ENCODE results near the gene SDK2. TPM values are rescaled to one million over a fixed set of nuclear protein-coding genes. Genes with fewer than 3 reads are reported as not detected.

Gene SDK2
- polyA plus RNA-seq, 2 donors, result 0.29 to 0.55 TPM

- Histone ChIP-seq H3K27ac (ENCODE audit: low read depth in 2 of 2, low read length in 1 of 2) (no peak overlapping the region), H3K4me3 (ENCODE audit: low read depth in 1 of 2, low read length in 2 of 2) (no peak overlapping the region), H3K36me3 (ENCODE audit: control insufficient read depth in 2 of 2, insufficient read depth in 2 of 2, low read length in 1 of 2) (no peaks in the 10 kb centered on the region), H3K27me3 (ENCODE audit: control insufficient read depth in 1 of 2, insufficient read depth in 2 of 2, low read length in 2 of 2) (no peaks in the 10 kb centered on the region), H3K9me3 (ENCODE audit: control insufficient read depth in 2 of 2, insufficient read depth in 1 of 2, low read depth in 1 of 2, low read length in 1 of 2) (no peaks in the 10 kb centered on the region), H3K4me1 (ENCODE audit: control insufficient read depth in 2 of 2, insufficient read depth in 2 of 2, low read length in 1 of 2) (no peaks in the 10 kb centered on the region)
- 88% methylated on average over 5 of the region's 5 CpGs for WGBS, 2 donors
Observed at GRCh38 chr17:73609060-73609459, 35.2 kb downstream of the SDK2 start.

DNA sequence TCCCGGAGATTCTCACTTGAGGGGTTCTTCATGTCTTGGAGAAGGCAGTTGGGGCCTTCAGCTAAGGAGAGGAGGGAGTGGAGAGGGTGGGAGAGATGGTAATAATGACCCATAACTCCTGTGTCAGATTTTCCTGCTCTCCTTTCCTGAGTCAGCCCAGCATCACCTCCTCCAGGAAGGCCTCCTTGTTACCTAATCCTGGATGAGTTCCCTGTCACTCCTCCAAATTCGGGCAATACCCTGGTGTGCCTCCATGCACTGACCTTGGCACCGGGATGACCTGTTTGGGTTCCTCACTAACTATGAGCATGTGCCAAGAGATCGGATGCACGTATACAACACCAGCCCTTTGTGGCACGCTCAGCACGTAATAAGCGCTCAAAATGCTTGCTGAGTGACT is 38.8 kb downstream of the SDK2 start:
- H3K9me3 ChIP-seq (ENCODE audit: control insufficient read depth in 2 of 2, insufficient read depth in 1 of 2, low read depth in 1 of 2, low read length in 1 of 2), result no peaks in the 10 kb centered on the region
- H3K4me3 ChIP-seq (ENCODE audit: low read depth in 1 of 2, low read length in 2 of 2), result no peak overlapping the region
- H3K36me3 ChIP-seq (ENCODE audit: control insufficient read depth in 2 of 2, insufficient read depth in 2 of 2, low read length in 1 of 2), result no peaks in the 10 kb centered on the region
- no peaks in the 10 kb centered on the region for H3K27me3 ChIP-seq (ENCODE audit: control insufficient read depth in 1 of 2, insufficient read depth in 2 of 2, low read length in 2 of 2)
- WGBS, 2 donors, result 89 to 90% methylated on average over 8 of the region's 8 CpGs
- H3K4me1 ChIP-seq (ENCODE audit: control insufficient read depth in 2 of 2, insufficient read depth in 2 of 2, low read length in 1 of 2), result no peaks in the 10 kb centered on the region
- no peak overlapping the region for H3K27ac ChIP-seq (ENCODE audit: low read depth in 2 of 2, low read length in 1 of 2)

DNA sequence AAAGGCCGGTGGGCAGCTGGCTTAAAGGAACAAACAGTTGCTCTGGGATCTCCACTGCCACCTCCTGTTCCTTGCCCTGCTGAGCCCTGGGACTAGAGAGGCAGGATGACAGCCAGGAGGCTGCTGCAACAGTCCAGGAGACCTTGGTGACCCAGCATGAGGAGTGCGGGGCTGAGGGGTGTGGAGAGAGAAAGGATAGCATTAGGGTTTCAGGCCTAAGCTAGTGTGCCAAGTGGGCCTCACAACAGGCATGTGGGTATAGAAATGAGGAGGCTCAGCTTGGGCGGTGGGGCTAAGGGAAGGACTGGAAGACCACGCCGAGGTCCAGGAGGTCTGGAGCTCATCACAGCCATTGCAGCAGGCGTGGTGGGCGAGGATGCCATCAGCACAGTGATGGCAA is 39.8 kb downstream of the SDK2 start:
- H3K4me3 ChIP-seq (ENCODE audit: low read depth in 1 of 2, low read length in 2 of 2), result no peak overlapping the region
- no peaks in the 10 kb centered on the region for H3K36me3 ChIP-seq (ENCODE audit: control insufficient read depth in 2 of 2, insufficient read depth in 2 of 2, low read length in 1 of 2)
- H3K9me3 ChIP-seq (ENCODE audit: control insufficient read depth in 2 of 2, insufficient read depth in 1 of 2, low read depth in 1 of 2, low read length in 1 of 2), result no peaks in the 10 kb centered on the region
- no peak overlapping the region for H3K27ac ChIP-seq (ENCODE audit: low read depth in 2 of 2, low read length in 1 of 2)
- WGBS, 2 donors, result 84 to 93% methylated on average over 7 of the region's 7 CpGs
- H3K27me3 ChIP-seq (ENCODE audit: control insufficient read depth in 1 of 2, insufficient read depth in 2 of 2, low read length in 2 of 2), result no peaks in the 10 kb centered on the region
- H3K4me1 ChIP-seq (ENCODE audit: control insufficient read depth in 2 of 2, insufficient read depth in 2 of 2, low read length in 1 of 2), result no peaks in the 10 kb centered on the region

- 84 to 85% methylated on average over 20 of the region's 20 CpGs for WGBS, 2 donors
- Histone ChIP-seq H3K4me1 (ENCODE audit: control insufficient read depth in 2 of 2, insufficient read depth in 2 of 2, low read length in 1 of 2) (no peaks in the 10 kb centered on the region), H3K27me3 (ENCODE audit: control insufficient read depth in 1 of 2, insufficient read depth in 2 of 2, low read length in 2 of 2) (no peaks in the 10 kb centered on the region), H3K9me3 (ENCODE audit: control insufficient read depth in 2 of 2, insufficient read depth in 1 of 2, low read depth in 1 of 2, low read length in 1 of 2) (no peaks in the 10 kb centered on the region), H3K27ac (ENCODE audit: low read depth in 2 of 2, low read length in 1 of 2) (no peak overlapping the region), H3K4me3 (ENCODE audit: low read depth in 1 of 2, low read length in 2 of 2) (no peak overlapping the region), H3K36me3 (ENCODE audit: control insufficient read depth in 2 of 2, insufficient read depth in 2 of 2, low read length in 1 of 2) (no peaks in the 10 kb centered on the region)
Observed at GRCh38 chr17:73603971-73604370, 40.3 kb downstream of the SDK2 start.

GRCh38 chr17:73600103-73600871 is 44.0 kb downstream of the SDK2 start:
- no peak overlapping the region for H3K27ac ChIP-seq (ENCODE audit: low read depth in 2 of 2, low read length in 1 of 2)
- H3K9me3 ChIP-seq (ENCODE audit: control insufficient read depth in 2 of 2, insufficient read depth in 1 of 2, low read depth in 1 of 2, low read length in 1 of 2), result no peaks in the 10 kb centered on the region
- no peaks in the 10 kb centered on the region for H3K27me3 ChIP-seq (ENCODE audit: control insufficient read depth in 1 of 2, insufficient read depth in 2 of 2, low read length in 2 of 2)
- no peaks in the 10 kb centered on the region for H3K36me3 ChIP-seq (ENCODE audit: control insufficient read depth in 2 of 2, insufficient read depth in 2 of 2, low read length in 1 of 2)
- no peak overlapping the region for H3K4me3 ChIP-seq (ENCODE audit: low read depth in 1 of 2, low read length in 2 of 2)
- WGBS, 2 donors, result 63 to 69% methylated on average over 16 of the region's 16 CpGs
- peaks cover 0 to 3% of the 10 kb centered on the region in 2 donors for H3K4me1 ChIP-seq (ENCODE audit: control insufficient read depth in 2 of 2, insufficient read depth in 2 of 2, low read length in 1 of 2)

- H3K27ac ChIP-seq (ENCODE audit: low read depth in 2 of 2, low read length in 1 of 2), result no peak overlapping the region
- H3K9me3 ChIP-seq (ENCODE audit: control insufficient read depth in 2 of 2, insufficient read depth in 1 of 2, low read depth in 1 of 2, low read length in 1 of 2), result no peaks in the 10 kb centered on the region
- whole genome bisulfite sequencing, 2 donors, result 56 to 72% methylated on average over 3 of the region's 3 CpGs
- no peaks in the 10 kb centered on the region for H3K36me3 ChIP-seq (ENCODE audit: control insufficient read depth in 2 of 2, insufficient read depth in 2 of 2, low read length in 1 of 2)
- H3K27me3 ChIP-seq (ENCODE audit: control insufficient read depth in 1 of 2, insufficient read depth in 2 of 2, low read length in 2 of 2), result no peaks in the 10 kb centered on the region
- peaks cover 0 to 3% of the 10 kb centered on the region in 2 donors for H3K4me1 ChIP-seq (ENCODE audit: control insufficient read depth in 2 of 2, insufficient read depth in 2 of 2, low read length in 1 of 2)
- H3K4me3 ChIP-seq (ENCODE audit: low read depth in 1 of 2, low read length in 2 of 2), result no peak overlapping the region
Observed at GRCh38 chr17:73599599-73599998, 44.6 kb downstream of the SDK2 start.

DNA sequence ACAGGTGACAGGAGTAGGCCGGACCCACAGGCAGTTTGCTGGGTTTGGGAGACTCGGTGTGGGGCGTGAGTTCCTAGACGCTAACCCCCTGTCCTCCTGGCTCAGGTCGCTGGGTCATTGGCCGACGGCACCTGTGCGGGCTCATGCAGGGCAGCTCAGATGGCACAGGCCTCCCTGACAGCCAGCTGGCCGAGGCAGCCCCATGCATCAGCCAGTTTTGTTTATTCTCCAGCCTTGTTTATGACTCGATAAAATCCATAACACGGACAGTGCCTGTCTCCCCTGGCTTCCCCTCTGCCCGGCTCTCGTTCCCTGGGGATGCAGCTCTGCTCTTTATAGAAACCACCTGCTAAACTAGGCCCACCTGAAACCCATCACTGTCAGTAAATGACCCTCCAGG is 46.0 kb downstream of the SDK2 start:
- 85% methylated on average over 13 of the region's 13 CpGs for WGBS, 2 donors

GRCh38 chr17:73595931-73596330 is 48.3 kb downstream of the SDK2 start:
- 67 to 68% methylated on average over 7 of the region's 7 CpGs for WGBS, 2 donors
- peaks cover 0 to 3% of the 10 kb centered on the region in 2 donors for H3K4me1 ChIP-seq (ENCODE audit: control insufficient read depth in 2 of 2, insufficient read depth in 2 of 2, low read length in 1 of 2)
- H3K9me3 ChIP-seq (ENCODE audit: control insufficient read depth in 2 of 2, insufficient read depth in 1 of 2, low read depth in 1 of 2, low read length in 1 of 2), result no peaks in the 10 kb centered on the region
- no peaks in the 10 kb centered on the region for H3K27me3 ChIP-seq (ENCODE audit: control insufficient read depth in 1 of 2, insufficient read depth in 2 of 2, low read length in 2 of 2)
- no peak overlapping the region for H3K27ac ChIP-seq (ENCODE audit: low read depth in 2 of 2, low read length in 1 of 2)
- no peak overlapping the region for H3K4me3 ChIP-seq (ENCODE audit: low read depth in 1 of 2, low read length in 2 of 2)
- H3K36me3 ChIP-seq (ENCODE audit: control insufficient read depth in 2 of 2, insufficient read depth in 2 of 2, low read length in 1 of 2), result no peaks in the 10 kb centered on the region

More for the DNA sequence above, 46.0 kb downstream of the SDK2 start:
- no peaks in the 10 kb centered on the region for H3K27me3 ChIP-seq (ENCODE audit: control insufficient read depth in 1 of 2, insufficient read depth in 2 of 2, low read length in 2 of 2)
- no peak overlapping the region for H3K4me3 ChIP-seq (ENCODE audit: low read depth in 1 of 2, low read length in 2 of 2)
- H3K9me3 ChIP-seq (ENCODE audit: control insufficient read depth in 2 of 2, insufficient read depth in 1 of 2, low read depth in 1 of 2, low read length in 1 of 2), result no peaks in the 10 kb centered on the region
- no peak overlapping the region for H3K27ac ChIP-seq (ENCODE audit: low read depth in 2 of 2, low read length in 1 of 2)
- H3K36me3 ChIP-seq (ENCODE audit: control insufficient read depth in 2 of 2, insufficient read depth in 2 of 2, low read length in 1 of 2), result no peaks in the 10 kb centered on the region
- H3K4me1 ChIP-seq (ENCODE audit: control insufficient read depth in 2 of 2, insufficient read depth in 2 of 2, low read length in 1 of 2), result peaks cover 0 to 3% of the 10 kb centered on the region in 2 donors

- Histone ChIP-seq H3K4me3 (ENCODE audit: low read depth in 1 of 2, low read length in 2 of 2) (no peak overlapping the region), H3K9me3 (ENCODE audit: control insufficient read depth in 2 of 2, insufficient read depth in 1 of 2, low read depth in 1 of 2, low read length in 1 of 2) (no peaks in the 10 kb centered on the region), H3K36me3 (ENCODE audit: control insufficient read depth in 2 of 2, insufficient read depth in 2 of 2, low read length in 1 of 2) (no peaks in the 10 kb centered on the region), H3K27me3 (ENCODE audit: control insufficient read depth in 1 of 2, insufficient read depth in 2 of 2, low read length in 2 of 2) (no peaks in the 10 kb centered on the region), H3K4me1 (ENCODE audit: control insufficient read depth in 2 of 2, insufficient read depth in 2 of 2, low read length in 1 of 2) (peaks cover 0 to 3% of the 10 kb centered on the region in 2 donors), H3K27ac (ENCODE audit: low read depth in 2 of 2, low read length in 1 of 2) (no peak overlapping the region)
- 63 to 75% methylated on average over 6 of the region's 6 CpGs for WGBS, 2 donors
Observed at GRCh38 chr17:73595479-73595878, 48.8 kb downstream of the SDK2 start.

- Histone ChIP-seq H3K4me1 (ENCODE audit: control insufficient read depth in 2 of 2, insufficient read depth in 2 of 2, low read length in 1 of 2) (peaks cover 0 to 3% of the 10 kb centered on the region in 2 donors), H3K27ac (ENCODE audit: low read depth in 2 of 2, low read length in 1 of 2) (no peak overlapping the region), H3K9me3 (ENCODE audit: control insufficient read depth in 2 of 2, insufficient read depth in 1 of 2, low read depth in 1 of 2, low read length in 1 of 2) (no peaks in the 10 kb centered on the region), H3K27me3 (ENCODE audit: control insufficient read depth in 1 of 2, insufficient read depth in 2 of 2, low read length in 2 of 2) (no peaks in the 10 kb centered on the region), H3K36me3 (ENCODE audit: control insufficient read depth in 2 of 2, insufficient read depth in 2 of 2, low read length in 1 of 2) (no peaks in the 10 kb centered on the region), H3K4me3 (ENCODE audit: low read depth in 1 of 2, low read length in 2 of 2) (no peak overlapping the region)
- 87% methylated on average over 6 of the region's 6 CpGs for whole genome bisulfite sequencing, 2 donors
Observed at GRCh38 chr17:73595068-73595467, 49.2 kb downstream of the SDK2 start.
